ENCODE results near the gene CXorf66. TPM values are rescaled to one million over a fixed set of nuclear protein-coding genes. Genes with fewer than 3 reads are reported as not detected.

CXorf66 gene
- total RNA-seq = not detected in 2 replicates

GRCh38 chrX:139965421-139965820, at the start of gene CXorf66:
TSS of gene CXorf66 (minus strand) at chrX:139965521. CDS start at chrX:139965496, 25 bp downstream.

DNA sequence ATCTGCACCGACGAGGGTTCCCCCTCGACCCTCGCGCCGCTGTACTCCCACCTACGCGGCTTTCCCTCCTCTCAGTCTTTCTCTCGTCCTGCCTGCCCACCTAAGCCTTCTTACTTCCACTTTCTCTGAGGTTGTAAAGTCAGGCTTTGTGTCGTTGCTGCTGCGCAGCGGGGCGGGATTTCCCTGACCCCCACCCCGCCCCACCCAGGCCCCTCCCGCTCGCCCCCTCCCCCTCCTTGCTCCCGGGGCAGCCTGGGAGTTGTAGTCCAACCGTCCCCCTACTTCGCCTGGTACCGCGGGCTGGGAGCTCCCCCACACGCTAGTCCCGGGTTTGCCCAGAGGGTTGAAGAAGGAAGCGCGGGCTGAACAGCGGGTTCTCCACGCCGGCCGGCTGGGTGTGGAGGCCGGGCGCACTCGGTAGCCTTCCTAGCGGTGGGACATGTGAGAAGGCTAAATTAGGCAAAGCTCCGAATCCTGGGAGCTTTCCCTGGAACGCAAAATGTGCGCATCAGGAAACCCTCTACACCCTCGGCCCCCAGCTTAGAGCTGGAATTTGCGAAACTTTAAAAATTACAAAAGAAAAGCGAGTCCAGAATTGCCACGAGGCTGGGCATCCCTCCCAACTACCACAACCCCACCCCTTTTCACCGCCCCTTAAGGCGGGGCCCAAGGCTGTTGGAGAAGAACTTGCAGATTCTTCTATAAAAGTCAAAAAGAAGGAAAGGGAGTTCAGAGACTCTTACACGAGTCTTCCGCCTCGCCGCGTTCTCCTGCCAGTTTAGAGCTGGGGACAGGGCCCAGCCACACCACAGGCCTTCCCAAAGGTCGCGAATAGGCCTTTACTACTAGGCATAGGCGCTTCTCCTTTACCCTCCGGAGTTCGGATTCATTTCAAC, 32.2 kb downstream of the CXorf66 start, which contains the start of gene ATP11C:
TSS of gene ATP11C (minus strand) at position 153 of the 896 bp plus-strand sequence. CDS start 1,011 bp downstream, outside the sequence.

Other genes starting within 250 kb of the CXorf66 start
- 42.9 and 53.8 TPM in 2 replicates for gene ATP11C, start 32.5 kb downstream of the CXorf66 start, total RNA-seq